Measurements from ENCODE around the gene ARF1.

The ARF1 gene

DNA sequence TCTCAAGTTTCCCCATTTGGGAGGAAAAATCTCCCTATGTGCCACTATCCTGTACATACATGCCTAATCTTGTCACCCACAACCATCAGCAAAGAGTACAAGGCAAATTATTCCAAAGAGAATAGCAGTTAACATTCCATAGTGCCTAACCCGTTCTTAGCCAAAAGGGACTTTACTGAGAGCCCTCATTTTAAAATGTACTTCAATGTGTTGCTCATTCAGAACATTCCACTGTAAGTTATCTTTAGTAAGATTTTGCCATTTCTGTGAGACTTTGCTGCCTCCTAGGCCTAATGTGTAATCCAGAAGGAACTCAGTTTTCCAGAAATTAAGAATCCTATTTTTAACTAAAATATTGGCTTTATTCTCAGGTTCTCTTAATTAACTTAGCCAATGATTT, 37.8 kb downstream of the ARF1 start:
- DNase-seq (ENCODE audit: low read depth in 2 of 2, low spot score in 1 of 2) = no peak

DNA sequence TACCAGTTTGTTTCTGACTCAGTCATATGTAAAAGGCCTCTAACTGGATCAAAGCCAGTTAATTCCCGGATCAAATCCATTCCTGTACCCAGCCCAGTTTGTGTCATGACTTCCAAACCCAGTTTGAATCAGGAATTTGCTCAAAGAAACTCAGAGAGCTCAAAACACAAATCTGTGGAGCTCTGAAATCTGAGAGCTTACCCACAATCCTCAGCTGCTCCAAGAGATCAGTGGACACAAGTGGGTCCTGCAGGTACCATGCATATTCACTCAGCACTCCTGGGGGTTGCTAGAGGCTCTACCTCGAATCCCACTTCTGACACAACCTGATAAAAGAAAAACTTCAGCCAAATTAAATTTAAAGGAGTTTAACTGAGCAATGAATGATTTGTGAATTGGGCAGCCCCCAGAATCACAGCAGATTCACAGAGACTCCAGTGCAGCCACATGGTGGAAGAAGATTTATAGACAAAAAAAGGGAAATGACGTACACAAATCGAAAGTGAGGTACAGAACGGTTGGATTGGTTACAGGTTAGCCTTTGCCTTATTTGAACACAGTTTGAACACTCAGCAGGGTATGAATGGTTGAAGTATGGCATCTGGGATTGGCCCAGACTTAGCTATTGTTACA, 38.5 kb downstream of the ARF1 start:
- no peak for DNase-seq (ENCODE audit: low read depth in 2 of 2, low spot score in 1 of 2)

DNA sequence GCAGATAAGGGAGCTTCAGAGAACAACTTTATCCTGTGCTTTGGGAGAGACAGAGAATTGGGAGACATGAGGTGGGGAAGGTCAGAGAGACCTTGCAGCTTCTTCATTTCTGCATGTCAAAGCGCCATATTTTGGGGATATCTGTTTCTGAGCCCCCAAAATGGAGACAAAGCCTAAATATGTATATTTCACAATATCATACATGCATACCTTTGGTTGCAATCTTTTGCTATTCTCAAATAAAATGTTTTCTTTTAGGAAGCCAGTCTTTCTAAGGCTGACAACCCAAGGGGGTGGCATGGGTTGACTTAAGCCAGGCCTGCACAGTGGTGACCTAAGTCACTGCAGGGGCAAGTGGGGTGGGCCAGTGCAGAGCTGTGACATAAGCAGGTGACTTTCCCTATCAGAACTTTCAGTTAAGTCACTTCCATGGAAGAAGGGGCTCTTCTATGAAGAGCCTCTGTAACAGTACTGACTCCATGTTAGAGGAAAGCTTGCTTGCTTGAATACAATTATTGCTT, 40.5 kb downstream of the ARF1 start:
- DNase-seq (ENCODE audit: low read depth in 2 of 2, low spot score in 1 of 2) = no peak

DNA sequence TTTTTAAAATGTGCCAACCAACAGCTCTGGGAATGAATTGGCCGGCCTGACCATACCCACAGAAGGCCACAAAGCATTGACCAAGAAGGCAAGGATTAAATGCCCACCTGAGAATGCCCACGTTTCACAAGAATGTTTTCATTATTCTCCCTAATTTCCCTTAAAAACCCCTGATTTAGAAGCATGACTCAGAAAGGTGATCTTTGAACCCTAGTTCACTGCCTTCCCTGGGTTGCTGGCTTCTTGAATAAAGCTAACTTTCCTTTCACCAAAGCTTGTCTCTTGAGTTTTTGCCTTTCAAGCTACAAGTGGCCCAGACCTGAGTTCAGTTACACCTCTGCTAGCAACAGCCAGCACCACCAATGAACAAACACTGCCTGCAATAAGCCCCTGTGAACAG, 41.0 kb downstream of the ARF1 start:
- DNase-seq (ENCODE audit: low read depth in 2 of 2, low spot score in 1 of 2) = no peak

DNA sequence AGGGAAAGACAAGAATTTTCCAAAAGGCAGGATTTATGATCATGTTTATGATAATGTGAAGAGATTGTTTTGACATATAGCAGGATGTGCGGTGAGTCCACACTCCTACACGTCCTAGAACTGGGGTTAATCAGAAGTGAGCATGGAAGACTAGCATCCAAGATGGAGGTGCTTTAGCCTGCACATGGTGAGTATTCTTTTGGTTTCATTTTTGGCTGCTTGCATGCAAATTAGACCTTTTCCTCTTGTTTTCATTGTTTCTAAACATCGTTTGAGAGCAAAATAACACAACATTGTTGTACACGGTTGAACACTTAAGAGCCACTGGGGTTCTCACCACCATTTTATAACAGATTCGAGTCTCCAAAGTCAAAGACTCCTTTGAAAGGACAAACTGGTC, 42.7 kb downstream of the ARF1 start:
- no peak for DNase-seq (ENCODE audit: low read depth in 2 of 2, low spot score in 1 of 2)

DNA sequence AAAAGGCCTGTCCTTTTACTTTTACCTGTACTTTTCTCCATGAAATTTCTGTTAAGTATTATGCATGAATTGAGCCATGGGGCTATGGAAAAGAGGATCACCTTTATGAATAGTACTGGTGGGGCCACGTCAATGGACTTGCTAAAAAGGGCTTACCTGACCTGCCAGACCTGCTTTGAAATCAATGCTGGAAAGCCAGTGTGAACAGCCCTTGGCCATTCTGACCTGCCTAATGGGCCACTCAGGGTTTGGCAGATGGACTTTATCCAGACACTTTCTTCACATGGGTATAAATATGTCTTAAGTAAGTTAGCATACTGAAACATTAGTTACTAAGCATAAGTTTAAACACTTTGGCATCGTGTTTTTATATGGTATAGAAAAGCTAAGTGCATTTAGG, 49.3 kb downstream of the ARF1 start:
- DNase-seq (ENCODE audit: low read depth in 2 of 2, low spot score in 1 of 2) = no peak

DNA sequence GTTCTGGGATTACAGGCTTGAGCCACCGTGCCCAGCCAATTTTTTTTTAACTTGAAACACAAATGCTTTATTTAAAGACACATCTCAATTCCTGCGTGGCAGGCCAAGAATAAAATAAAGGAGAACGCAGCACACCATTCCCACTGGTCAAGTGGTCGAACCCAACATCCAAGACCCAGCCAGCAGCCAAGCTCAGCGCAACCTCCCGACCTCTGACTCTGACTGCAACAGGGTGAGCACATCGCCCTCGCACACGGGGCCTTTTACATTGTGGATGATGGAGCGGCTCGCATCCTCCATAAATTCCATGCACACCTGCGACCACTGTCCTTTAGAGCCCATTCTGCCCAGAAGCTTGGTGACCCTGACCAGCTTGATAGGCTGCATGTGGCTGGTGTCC, 52.1 kb downstream of the ARF1 start:
- DNase-seq (ENCODE audit: low read depth in 2 of 2, low spot score in 1 of 2) = no peak

DNA sequence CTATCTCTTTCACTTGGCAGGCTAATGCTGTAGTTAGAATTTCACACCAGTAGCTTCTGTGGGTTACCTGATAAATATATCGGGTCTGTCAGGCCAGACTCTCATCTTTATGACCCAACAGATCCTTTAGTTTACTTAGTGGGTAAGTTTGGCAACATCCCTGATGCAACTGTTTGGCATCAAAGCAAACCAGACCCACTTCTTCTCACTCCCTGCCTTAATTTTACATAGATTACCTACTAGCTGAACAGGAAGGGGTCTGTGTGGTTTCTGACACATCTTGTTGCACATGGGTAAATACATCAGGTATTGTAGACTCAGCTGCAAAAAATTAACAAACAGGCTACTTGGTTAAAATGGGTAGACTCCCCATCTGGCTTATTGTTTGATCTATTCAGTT, 54.4 kb downstream of the ARF1 start:
- no peak for DNase-seq (ENCODE audit: low read depth in 2 of 2, low spot score in 1 of 2)

DNA sequence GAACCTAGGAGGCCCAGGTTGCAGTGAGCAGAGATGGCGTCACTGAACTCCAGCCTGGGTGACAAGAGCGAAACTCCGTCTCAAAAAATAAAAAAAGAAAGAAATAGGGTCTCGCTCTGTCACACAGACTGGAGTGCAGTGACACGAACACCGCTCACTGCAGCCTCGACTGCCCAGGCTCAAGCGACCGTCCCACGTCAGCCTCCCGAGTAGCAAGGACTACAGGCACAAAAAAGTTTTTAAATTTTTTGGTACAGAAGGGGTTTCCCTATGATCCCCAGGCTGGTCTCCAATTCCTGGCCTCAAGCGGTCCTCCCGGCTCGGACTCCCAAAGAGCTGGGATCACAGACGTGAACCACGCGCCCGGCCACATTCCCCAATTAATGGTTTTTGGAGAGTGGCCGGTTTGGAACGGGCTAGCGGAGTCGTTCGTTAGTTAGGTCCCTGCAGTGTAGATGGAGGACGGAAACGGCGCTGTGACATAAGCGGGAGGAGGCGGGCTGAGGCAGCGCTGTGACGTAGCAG, 57.0 kb downstream of the ARF1 start:
- DNase-seq (ENCODE audit: low read depth in 2 of 2, low spot score in 1 of 2) = no peak

DNA sequence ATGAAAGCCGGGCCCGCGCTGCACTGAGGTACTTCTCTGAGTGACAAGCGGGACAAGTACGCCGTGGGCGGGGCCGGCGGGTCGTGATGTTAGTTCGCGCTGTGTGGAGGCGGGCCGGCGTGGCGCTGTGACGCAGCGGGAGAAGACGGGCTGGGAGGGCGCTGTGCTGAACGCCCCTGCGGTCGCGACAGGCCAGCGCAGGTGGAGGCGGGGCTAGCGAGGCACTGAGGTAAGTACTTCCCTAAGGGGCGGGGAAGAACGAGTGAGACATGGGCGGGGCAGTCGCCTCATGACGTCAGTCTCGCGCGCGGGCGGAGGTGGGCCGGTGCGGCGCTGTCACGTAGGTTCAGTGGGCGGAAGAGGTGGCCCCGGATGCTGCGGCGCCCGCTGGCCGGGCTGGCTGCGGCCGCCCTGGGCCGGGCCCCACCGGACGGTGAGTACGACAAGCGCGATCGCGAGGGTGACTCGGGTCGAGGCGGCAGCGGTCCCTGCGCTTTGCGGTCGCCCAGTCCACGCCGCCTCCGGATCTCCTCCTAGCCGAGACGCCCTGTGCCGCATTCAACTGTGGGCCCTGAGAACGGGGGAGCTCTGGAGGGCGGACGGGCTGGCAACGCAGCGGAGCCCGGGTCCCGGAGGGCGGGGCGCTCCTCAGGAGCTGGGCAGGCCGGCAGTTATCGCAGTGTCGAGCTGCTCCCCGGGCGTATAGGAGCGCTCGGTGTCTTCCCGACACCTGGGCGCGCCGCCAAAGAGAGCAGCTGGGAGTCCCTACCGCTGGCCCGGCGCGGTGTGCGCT, 57.6 kb downstream of the ARF1 start, which contains the start of gene GUK1:
Gene GUK1, plus strand, starts transcription at position 349 of the 793 bp plus-strand sequence. Its CDS starts 24 bp downstream, at position 373.
- DNase-seq (ENCODE audit: low read depth in 2 of 2, low spot score in 1 of 2) = peak; percentile 100

DNA sequence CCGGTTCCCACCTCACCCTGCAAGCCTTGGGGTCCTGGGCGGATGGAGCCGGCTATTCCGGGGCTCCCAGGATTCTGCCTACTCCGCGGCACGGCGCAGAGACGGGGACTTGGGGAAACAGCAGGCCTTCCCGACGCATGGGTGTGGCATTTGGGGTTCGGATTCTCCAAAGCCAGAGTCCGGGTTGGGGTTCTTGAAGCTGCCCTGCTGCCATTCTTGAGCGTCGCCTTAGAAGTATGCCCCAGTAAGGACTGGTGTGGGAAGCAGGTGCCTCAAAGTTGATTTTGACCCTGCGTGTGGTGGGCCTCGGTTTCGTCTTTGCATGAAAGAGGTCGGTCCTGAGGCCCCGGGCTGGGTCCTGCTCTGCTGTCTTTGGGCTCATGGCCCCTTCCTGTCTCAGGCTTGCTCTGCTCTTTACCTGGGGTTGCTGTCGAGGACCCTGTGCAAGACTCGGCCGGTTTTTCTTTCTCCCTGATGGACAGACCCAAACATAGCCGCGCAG, 58.3 kb downstream of the ARF1 start:
- DNase-seq (ENCODE audit: low read depth in 2 of 2, low spot score in 1 of 2) = no peak

DNA sequence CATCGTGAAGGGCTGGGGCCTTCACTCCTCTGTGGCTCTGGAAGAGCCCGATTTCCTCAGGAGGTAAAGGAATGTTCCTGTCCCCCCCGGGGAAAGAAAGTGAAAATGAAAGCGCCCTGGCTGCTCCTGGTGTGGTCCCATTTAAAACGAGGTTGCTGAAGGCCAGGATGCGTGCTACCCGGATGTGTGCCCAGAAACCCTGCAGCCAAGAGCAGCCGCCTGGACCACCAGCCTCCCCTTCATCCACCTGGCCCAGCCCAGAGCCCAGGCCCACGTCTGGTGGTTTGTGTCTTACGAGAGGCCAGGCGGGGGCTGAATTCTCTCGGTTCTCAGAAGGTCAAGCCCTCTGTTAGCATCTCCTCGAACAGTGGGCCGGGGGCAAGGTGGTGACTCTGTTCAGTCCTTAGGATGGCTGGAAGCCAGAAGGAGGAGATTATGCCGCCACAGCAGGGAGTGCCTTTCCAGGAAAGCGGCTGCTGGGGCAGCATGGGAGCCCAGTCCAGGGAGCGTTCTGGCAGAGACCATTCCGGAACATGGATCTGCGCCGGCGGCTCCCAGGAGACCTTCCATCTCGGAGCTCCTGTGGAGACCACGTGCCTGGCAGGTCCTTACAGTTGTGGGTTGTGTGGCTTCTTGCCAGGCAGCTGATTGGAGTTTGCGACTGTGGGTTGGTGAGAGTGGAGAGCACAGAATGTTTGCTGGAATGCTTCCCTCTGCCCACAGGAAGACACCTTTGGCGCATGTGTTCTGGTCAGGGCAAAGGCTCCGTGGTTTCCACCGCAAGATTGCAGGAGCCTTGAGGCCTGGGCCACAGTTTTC, 58.9 kb downstream of the ARF1 start:
- no peak for DNase-seq (ENCODE audit: low read depth in 2 of 2, low spot score in 1 of 2)

DNA sequence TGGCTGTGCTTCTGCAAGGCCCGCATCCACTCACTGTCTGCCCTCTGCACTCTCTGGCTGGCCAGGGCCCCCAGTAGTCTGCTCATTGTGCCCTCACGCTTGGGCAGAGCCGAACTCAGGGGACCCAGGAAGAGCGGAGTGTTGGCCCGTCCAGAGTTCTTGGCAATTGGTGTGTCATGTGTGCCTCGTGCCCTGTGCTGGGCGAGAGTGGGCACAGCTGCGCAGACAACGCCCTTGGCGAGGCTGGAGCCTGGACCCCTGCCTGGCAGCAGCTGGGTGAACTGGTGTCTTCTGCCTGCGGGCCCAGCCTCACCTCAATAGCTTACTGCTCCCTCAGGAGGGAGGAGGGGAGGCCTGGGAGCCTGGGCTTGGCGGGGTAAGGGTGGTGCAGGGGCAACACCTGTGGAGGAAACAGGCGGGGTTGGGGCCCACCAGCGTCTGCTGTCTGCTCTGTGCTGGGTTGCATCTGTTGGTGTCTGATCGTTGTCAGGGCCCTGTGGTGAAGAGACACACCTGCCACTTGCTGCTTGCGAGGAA, 59.7 kb downstream of the ARF1 start:
- DNase-seq (ENCODE audit: low read depth in 2 of 2, low spot score in 1 of 2) = no peak

DNA sequence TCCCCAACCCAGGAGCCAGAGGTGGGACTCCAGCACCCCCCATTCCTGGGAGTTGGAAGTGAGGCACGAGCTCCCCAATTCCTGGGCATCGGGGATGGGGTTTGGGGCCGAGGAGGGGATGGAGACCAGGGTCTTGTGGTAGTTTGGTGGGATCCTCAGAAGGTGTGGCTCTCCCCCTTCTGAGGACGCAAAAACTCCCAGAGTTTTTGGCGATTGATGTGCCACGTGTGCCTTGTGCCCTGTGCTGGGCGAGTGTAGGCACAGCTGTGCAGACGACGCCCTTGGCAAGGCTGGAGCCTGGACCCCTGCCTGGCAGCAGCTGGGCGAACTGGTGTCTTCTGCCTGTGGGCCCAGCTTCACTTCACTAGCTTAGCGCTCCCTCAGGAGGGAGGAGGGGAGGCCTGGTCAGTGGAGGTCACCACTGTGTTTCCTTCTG, 60.2 kb downstream of the ARF1 start:
- no peak for DNase-seq (ENCODE audit: low read depth in 2 of 2, low spot score in 1 of 2)

DNA sequence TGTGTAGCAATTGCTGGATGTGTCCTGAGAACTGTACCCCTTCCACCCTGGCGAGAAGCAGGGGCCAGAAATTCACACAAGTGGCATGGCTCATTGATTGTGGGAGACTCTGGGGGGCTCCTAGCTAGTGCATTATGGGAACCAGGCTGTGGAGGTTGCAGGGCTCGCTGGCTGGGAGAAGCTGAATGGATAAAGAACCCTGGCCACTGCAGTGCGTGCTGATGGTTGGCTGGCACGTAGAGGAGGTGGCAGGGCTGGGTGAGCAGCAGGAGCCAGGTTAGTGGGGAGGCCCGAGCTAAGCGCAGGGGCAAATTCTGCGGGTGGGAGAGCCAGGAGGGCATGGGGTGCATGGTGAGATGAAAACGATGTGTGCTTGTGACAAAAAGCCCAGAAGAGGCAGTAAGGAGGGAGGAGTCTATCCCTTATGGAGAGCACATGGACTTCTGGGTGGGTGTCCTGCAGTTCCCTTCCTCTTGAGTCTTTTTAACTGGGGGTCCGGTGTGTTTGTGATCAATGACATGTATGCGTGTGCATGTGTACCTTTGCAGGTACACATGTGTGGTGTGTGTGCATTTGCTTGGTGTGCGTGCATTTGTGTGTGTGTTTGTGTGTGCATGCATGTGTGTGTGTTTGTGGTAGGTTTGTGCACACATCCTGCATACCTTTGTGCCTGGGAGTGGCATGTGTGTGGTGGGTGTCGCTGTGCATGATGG, 61.1 kb downstream of the ARF1 start:
- DNase-seq (ENCODE audit: low read depth in 2 of 2, low spot score in 1 of 2) = no peak

DNA sequence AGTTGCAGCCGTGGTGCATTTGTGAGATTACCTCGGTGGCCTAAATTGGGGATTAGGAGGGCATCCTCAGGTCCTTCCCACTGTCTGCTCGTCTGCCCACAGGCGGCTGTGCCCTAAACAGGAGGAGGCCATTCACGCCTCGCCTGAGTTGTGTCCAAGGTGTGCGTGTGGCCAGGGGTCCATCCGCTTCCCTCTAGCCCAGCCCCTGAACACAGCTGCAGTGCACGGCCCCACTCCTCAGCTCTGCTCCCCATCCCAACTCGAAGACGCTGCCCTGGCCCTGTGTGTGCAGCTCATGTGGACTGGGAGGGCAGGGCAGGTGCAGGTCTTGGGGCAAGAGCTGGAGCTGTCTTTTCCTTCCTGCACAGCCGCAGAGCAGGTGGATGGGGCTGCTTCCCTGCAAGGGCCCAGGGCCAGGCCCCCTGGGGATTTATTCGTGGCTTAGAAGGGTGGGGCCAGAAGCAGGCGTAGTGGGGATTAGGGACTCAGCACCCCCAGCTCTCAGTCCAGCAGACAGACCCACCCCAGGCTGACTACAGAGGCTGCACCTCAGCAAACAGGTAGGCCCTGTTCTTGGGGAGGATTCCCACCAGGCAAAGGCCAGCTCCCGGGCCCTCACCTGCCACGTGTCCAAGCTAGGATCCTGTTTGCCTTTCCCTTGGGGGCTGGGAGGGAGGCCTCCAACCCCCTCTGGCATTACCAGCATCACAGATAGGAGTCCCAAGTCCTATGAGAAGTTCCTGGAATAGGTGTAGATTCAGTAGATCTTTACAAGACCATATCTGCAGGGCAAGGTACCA, 61.9 kb downstream of the ARF1 start:
- DNase-seq (ENCODE audit: low read depth in 2 of 2, low spot score in 1 of 2) = no peak

DNA sequence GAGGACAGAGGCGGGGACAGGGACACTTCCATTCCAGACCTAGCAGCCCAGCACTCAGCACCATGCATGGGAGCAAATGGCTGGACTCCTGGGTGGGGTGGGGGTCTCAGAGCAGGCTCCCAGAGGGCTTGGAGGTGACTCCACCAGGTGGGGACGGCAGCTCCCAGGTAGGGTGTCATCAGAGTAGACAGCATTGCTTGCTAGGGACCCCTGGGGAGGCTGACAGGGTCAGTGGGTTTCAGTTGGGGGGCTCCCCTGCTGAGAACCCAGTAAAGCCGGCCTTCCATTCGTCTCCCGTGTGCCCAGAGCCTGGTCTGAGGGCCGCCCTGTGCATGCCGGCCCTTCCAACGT, 62.5 kb downstream of the ARF1 start:
- DNase-seq (ENCODE audit: low read depth in 2 of 2, low spot score in 1 of 2) = no peak

DNA sequence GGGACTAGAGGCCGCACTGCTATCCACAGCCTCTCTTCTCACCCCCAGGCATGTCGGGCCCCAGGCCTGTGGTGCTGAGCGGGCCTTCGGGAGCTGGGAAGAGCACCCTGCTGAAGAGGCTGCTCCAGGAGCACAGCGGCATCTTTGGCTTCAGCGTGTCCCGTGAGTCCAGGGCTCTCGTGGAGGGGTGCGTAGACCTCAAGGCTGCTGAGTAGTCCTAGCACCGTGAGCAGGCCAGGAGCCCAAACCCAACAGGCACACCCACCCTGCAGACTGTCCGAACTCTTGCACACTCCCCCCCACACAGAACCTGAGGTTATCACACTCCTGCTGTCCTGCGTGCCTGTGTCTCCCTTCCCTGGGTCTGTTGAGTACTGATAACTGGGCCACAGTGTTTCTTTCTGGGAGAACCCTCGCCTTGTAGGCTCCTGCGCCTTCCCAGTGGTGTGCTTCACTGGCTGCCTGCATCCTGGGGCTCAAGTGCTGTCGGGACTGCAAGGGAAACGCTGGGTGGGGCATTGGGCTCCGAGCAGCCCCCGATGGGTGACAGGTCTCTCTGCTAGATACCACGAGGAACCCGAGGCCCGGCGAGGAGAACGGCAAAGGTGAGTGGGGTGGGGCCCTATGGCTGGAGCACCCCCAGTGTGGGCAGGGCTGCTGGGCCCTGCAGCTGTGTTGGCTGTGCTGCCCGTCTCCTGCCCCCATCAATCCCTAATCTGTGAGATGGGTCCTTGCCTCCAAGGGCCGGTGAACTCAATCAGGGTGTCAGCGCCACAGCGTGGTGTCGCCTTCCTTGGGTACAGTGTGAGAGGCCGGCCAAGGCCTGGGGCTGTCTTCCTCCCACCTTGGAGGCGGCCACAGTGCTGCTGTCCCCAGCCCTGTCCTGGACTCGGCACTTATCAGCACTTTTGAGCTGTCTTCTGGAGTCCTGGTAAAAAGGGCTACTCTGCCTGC, 63.2 kb downstream of the ARF1 start:
- DNase-seq (ENCODE audit: low read depth in 2 of 2, low spot score in 1 of 2) = no peak

Data from stimulated activated CD8-positive, alpha-beta memory T cell treated with anti-CD3 and anti-CD28 coated beads, Interleukin-4, amount 100 ng/mL, for 1 hour (primary cell).